Choroid plexus epithelial cell (primary cell): ENCODE measurements around the gene TTC7B.

ENCODE experiments used
- DNase-seq: peaks from one replicate; pipeline ENCODE4 v3.0.0-alpha.2; 2010; ENCODE audit warnings: low read depth
- H3K4me3 ChIP-seq: 2 replicates; pipeline ENCODE4 v1.5.1; 2011; ENCODE audit warnings: low read depth, mild to moderate bottlenecking, control low read depth, low read length, moderate library complexity
- TF ChIP-seq, protein P1 (sequence below): conservative IDR thresholded peaks from 2 replicates; pipeline ENCODE4 v1.5.1; 2011; ENCODE audit warnings: low read depth, mild to moderate bottlenecking, control low read depth, inconsistent platforms, low read length, moderate library complexity

Gene TTC7B

DNA sequence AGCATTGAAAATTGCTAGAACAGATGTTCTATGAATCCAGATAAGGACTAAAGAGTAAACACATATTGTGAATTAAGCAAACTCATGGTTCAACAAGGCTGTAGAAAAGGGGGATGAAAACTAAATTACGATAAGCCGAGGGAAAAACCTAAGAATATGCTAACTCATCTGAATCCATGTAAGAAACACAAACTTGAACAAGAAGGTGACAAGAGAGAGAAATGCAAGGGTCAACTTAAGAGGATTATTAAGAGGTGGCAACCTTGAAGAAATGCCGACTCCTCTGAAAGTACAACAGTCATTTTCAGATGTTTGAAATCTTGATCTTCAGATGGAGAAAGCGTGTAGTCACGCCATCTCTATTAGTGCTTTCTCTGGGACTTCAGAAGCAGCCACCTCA, 128.6 kb downstream of the TTC7B start:
- DNase-seq = no peak
- TF ChIP-seq, protein P1, sequence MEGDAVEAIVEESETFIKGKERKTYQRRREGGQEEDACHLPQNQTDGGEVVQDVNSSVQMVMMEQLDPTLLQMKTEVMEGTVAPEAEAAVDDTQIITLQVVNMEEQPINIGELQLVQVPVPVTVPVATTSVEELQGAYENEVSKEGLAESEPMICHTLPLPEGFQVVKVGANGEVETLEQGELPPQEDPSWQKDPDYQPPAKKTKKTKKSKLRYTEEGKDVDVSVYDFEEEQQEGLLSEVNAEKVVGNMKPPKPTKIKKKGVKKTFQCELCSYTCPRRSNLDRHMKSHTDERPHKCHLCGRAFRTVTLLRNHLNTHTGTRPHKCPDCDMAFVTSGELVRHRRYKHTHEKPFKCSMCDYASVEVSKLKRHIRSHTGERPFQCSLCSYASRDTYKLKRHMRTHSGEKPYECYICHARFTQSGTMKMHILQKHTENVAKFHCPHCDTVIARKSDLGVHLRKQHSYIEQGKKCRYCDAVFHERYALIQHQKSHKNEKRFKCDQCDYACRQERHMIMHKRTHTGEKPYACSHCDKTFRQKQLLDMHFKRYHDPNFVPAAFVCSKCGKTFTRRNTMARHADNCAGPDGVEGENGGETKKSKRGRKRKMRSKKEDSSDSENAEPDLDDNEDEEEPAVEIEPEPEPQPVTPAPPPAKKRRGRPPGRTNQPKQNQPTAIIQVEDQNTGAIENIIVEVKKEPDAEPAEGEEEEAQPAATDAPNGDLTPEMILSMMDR = no peak
- H3K4me3 ChIP-seq = no peak overlapping the region

DNA sequence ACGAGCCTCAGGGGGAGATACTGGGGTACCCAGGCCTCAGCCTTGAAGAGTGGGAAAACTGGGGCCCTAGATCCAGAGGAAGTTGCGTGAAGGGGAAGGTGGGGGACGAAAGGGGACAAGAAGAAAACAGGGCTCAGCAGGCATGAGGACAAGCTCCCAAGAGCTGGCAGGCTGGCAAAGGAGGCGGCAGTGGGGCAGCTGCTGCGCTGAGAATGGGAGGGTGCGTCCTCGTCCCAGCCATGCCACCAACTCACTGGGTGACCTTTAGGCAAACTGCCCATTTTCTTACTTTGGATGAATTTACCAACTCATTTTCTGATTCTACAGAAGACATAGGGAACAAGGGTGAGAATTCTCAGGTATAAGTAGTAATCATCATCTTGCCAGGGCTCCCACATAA, 133.6 kb downstream of the TTC7B start:
- no peak for DNase-seq
- TF ChIP-seq, protein P1 = no peak
- no peak overlapping the region for H3K4me3 ChIP-seq

DNA sequence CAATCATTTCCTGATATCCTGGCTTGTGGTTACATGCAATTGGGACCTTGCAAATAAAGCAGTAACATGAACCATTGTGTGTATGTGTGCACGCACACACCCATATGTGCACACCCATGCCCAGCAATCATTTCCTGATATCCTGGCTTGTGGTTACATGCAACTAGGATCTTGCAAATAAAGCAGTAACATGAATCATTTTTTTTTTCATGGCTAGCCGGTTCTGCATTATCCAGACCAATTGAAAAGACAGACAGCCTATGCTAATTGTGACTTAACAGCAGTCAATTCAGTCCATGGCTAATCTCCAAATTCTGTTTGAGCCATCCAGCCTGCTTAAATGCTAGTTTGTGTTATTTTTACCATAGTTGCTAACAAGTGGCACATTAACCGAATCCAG, 134.3 kb downstream of the TTC7B start:
- no peak overlapping the region for H3K4me3 ChIP-seq
- TF ChIP-seq, protein P1 = no peak
- DNase-seq = no peak

DNA sequence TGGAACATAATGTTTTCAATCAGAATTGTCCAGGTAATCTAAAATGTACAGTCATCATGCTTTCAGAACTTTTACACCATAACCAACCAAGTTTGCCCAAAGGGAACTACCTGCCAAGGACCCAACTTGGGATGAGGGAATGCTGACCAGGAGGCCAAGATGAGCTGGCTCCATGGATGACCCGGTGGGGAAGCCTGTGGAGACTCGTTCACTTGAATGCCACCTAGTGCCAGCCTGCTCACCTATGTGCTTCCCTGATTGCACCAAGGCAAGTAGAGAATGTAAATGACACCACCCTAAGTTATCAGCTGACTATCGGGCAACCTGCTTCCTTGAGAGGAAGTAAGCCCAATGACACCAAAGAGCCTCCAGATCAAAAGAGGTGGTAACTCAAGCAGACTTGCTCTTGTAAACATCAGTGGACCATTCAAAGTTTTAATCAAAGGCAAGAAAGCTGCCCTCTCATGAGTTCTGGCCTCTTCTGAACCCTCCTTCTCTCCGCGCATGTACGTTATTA, 137.3 kb downstream of the TTC7B start:
- DNase-seq = no peak
- TF ChIP-seq, protein P1 = no peak
- H3K4me3 ChIP-seq = no peak overlapping the region

DNA sequence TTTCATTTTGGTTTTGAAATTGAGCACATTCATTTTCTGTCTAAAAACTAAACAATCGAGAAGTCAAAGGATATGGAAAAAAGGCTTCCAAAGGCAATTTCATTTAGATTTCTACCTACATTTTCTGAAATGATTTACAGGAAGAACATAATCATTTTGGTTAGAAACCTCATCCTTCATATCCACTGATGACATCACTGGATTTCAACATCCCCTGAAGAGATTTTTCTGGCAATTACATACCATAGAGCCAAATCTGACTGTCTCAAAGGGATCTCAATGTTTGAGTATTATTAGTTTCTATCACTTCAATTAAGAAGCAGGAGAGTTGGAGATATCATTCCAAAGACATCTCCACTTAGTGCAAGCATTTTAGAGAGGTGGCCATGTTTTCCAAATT, 137.8 kb downstream of the TTC7B start:
- DNase-seq = peak; percentile 40
- TF ChIP-seq, protein P1 = no peak
- no peak overlapping the region for H3K4me3 ChIP-seq

DNA sequence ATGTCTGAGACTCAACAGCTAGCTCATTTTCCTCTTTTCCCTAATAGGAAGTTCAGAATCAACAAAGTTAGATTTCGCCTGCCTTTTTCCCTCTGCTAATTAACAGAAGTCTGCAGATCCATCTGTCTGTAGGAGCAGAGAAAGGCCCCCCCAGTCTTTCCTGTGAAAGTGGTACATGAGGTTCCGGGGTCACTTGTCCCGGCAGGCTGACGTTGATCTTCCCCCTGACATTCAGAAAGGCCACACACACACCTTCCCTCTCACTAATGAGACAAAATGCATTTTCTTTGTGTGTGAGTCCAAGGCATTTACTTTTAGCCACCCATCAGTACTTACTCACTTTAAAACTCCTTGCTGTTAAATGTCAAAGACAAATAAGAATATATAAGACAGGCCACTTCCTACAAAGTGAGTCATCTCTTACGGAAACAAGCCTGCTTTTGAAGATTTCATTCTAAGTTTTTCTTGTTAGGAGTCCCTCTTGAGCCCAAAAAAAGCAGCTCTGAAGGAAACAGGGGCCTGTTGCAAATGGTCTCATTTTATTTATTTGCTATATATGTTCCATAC, 138.7 kb downstream of the TTC7B start:
- H3K4me3 ChIP-seq = no peak overlapping the region
- peak; percentile 71 for DNase-seq
- TF ChIP-seq, protein P1 = no peak

DNA sequence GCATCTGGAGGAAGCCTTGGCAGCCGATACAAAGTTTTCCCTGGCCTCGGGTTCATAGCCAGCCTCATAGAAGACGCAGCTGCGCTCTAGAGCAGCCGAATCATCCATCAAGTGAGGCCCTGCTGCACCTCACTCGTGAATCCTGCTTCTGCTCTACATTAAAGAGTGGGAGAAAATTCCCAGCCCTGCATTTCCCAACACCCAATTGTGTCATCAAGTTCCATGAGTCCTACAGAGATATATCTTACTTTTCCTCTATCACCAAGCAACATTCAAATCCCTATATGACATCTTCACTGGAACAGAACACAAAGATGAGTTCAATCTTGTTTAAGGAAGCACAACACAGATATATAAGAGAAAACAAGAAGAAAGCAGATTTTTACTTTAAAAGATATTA, 139.3 kb downstream of the TTC7B start:
- no peak overlapping the region for H3K4me3 ChIP-seq
- TF ChIP-seq, protein P1 = no peak
- no peak for DNase-seq
